Measurements from ENCODE around the gene RBFOX2. TPM values are rescaled to one million over a fixed set of nuclear protein-coding genes. Genes with fewer than 3 reads are reported as not detected.

The RBFOX2 gene
- total RNA-seq, 1 experiment from 2014 or later: 81.1 TPM

DNA sequence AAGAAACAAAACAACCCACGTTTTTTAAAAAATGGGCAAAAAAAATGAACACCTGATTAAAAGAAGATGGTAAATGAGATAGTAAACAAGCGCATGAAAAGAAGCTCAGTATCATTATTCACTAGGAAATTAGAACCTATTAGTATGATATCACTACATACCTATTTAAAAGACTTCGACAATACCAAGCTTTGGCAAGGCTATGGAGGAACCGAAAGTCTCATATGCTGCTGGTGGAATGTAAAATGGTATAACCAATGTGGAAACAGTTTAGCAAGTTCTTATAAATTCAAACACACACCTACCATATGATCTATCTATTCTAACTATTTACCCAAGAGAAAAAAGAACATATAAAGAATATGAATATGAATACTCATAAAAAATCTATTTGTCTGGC is 167.2 kb downstream of the RBFOX2 start:
- intact Hi-C loops (cut with micrococcal nuclease; ENCODE audit: unreplicated experiment) (no loop called here), in situ Hi-C loops (cut with HindIII; ENCODE audit: low pct_unique_long_range_greater_than_20kb, low sequenced_read_pairs) (no loop called here)
- H3K9me3 ChIP-seq (ENCODE audit: control insufficient read depth, insufficient read depth, low read depth, low read length): no peaks in the 10 kb centered on the region
- POLR2A ChIA-PET: no interaction called here
- no TSS peak for BruUV-seq (replicated peaks)
- H3K27ac ChIP-seq (ENCODE audit: low read length): no peak overlapping the region
- CTCF ChIA-PET: no interaction called here
- DNase-seq (ENCODE audit: low read depth, low spot score): no peak
- no peaks in the 10 kb centered on the region for H3K36me3 ChIP-seq (ENCODE audit: control insufficient read depth, insufficient read depth, low read length)
- TF ChIP-seq TCF7L2 (IDR thresholded peaks at IDR 0.05; ENCODE audit: low read depth, low read length) (no peak), CTCF (IDR thresholded peaks at IDR 0.05) (no peak), SIN3A (IDR thresholded peaks at IDR 0.05; ENCODE audit: borderline replicate concordance, insufficient read depth, low read depth, low read length) (no peak), REST (IDR thresholded peaks at IDR 0.05; ENCODE audit: insufficient read depth in 1 of 2, low read depth in 2 of 2, low read length in 1 of 2) (no peak), POLR2AphosphoS5 (IDR thresholded peaks at IDR 0.05; ENCODE audit: low read depth, low read length) (no peak)
- ATAC-seq: no peak
- no peaks in the 10 kb centered on the region; the same call in 1 of the 2 replicates for H3K4me1 ChIP-seq (ENCODE audit: control insufficient read depth, insufficient read depth, low read length)
- H3K27me3 ChIP-seq (ENCODE audit: control insufficient read depth, insufficient read depth, low read length): no peaks in the 10 kb centered on the region
- no peak overlapping the region for H3K4me3 ChIP-seq (ENCODE audit: low read depth in 2 of 2, low read length in 2 of 2)

DNA sequence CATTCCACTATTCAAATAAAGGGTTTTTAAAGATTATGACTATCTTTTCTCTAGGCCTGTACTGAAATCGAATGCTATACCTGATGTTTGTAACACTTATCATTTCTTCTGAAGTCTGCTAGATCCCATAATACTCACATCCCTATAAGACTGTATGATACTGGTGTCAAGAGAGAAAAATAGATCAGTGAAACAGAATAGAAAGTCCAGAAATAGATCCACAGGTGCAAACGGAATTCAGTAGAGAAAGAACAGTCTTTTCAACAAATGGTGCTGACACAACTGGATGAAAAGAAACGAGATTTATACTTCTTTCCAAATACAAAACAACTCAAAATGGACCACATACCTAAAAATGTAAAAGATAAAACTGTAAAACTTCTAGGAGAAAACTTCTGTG is 167.8 kb downstream of the RBFOX2 start:
- Histone ChIP-seq H3K36me3 (ENCODE audit: control insufficient read depth, insufficient read depth, low read length) (no peaks in the 10 kb centered on the region), H3K27me3 (ENCODE audit: control insufficient read depth, insufficient read depth, low read length) (no peaks in the 10 kb centered on the region), H3K9me3 (ENCODE audit: control insufficient read depth, insufficient read depth, low read depth, low read length) (no peaks in the 10 kb centered on the region), H3K27ac (ENCODE audit: low read length) (no peak overlapping the region), H3K4me3 (ENCODE audit: low read depth in 2 of 2, low read length in 2 of 2) (no peak overlapping the region), H3K4me1 (ENCODE audit: control insufficient read depth, insufficient read depth, low read length) (no peaks in the 10 kb centered on the region; the same call in 1 of the 2 replicates)
- DNase-seq (ENCODE audit: low read depth, low spot score) (no peak), ATAC-seq (no peak)
- CTCF ChIA-PET: no interaction called here
- in situ Hi-C loops (cut with HindIII; ENCODE audit: low pct_unique_long_range_greater_than_20kb, low sequenced_read_pairs): no loop called here
- no TSS peak for BruUV-seq (replicated peaks)
- intact Hi-C loops (cut with micrococcal nuclease; ENCODE audit: unreplicated experiment): no loop called here
- POLR2A ChIA-PET: no interaction called here
- TF ChIP-seq REST (IDR thresholded peaks at IDR 0.05; ENCODE audit: insufficient read depth in 1 of 2, low read depth in 2 of 2, low read length in 1 of 2): no peak
- TF ChIP-seq SIN3A (IDR thresholded peaks at IDR 0.05; ENCODE audit: borderline replicate concordance, insufficient read depth, low read depth, low read length): no peak
- no peak for TF ChIP-seq TCF7L2 (IDR thresholded peaks at IDR 0.05; ENCODE audit: low read depth, low read length)
- no peak for TF ChIP-seq POLR2AphosphoS5 (IDR thresholded peaks at IDR 0.05; ENCODE audit: low read depth, low read length)
- TF ChIP-seq CTCF (IDR thresholded peaks at IDR 0.05): no peak

Data from Panc1 (cell line).